Hypothalamus (tissue), 51 donors: ENCODE results near the gene LRRC19.

ENCODE experiments used
- DNase-seq, 51 donors: peaks; one replicate each; lab custom pipeline; 2025; lab: John Stamatoyannopoulos, UW

The LRRC19 gene, protein sequence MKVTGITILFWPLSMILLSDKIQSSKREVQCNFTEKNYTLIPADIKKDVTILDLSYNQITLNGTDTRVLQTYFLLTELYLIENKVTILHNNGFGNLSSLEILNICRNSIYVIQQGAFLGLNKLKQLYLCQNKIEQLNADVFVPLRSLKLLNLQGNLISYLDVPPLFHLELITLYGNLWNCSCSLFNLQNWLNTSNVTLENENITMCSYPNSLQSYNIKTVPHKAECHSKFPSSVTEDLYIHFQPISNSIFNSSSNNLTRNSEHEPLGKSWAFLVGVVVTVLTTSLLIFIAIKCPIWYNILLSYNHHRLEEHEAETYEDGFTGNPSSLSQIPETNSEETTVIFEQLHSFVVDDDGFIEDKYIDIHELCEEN

GRCh38 chr9:27005491-27005890, at the start of gene LRRC19:
TSS of gene LRRC19 (minus strand) at chr9:27005672. CDS start at chr9:26999694, 5,978 bp downstream.
- DNase-seq: no peak

- DNase-seq: no peak
These were observed 49.4 kb upstream of the LRRC19 start for GRCh38 chr9:27054841-27055240.

- no peak for DNase-seq
These were observed 48.7 kb upstream of the LRRC19 start for GRCh38 chr9:27054125-27054524.

DNA sequence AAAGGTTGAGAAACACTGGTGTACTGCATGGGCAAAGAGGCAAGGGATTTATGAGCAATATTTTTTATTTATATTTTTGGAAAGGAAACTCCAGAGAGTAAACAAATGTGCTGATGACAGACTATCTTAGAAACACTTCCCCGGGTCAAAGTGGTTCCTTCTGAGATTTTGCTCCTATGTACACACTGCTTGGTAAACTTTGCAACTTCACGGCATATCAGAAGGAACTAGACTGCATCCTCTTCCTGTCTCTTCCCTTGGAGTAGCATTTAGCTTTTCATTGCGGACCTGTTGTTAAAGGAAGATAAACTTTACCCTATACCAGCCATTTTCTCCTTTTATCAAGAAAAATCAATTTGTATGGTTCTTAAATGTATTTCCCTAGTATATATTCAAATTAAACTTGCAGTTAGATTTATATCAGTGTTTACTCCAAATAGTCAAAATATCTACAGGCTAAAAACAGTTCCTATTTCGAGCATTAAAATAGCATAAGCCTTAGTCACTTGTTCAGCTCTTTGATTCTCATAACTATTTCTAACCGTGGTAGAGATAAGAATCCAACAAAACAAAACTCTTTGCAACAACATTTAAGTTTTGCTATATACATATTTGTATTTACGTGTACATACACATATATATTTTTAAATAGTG, 48.0 kb upstream of the LRRC19 start:
- no peak for DNase-seq

GRCh38 chr9:27047136-27047535, 41.7 kb upstream of the LRRC19 start:
- no peak for DNase-seq

- DNase-seq: no peak
These were observed 37.7 kb upstream of the LRRC19 start for GRCh38 chr9:27043176-27043575.

DNA sequence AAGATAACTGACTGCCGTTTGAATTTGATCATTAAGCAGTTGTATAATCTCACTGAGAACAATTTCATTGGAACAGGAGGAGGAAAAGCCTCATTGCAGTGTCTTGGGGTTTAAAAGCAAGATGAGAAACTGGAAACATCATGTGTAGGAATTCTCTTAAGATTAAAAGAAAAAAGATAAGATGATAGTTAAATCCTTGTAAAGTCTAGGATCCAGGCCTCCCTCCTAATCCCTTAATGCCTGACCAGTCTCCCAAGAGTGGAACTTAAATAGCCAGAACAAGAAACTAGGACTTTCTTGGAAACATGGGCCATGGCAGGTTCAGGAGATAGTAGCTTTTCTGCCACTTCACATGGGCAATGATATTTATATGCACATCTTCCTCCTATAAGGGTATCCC, 37.0 kb upstream of the LRRC19 start:
- no peak for DNase-seq

DNA sequence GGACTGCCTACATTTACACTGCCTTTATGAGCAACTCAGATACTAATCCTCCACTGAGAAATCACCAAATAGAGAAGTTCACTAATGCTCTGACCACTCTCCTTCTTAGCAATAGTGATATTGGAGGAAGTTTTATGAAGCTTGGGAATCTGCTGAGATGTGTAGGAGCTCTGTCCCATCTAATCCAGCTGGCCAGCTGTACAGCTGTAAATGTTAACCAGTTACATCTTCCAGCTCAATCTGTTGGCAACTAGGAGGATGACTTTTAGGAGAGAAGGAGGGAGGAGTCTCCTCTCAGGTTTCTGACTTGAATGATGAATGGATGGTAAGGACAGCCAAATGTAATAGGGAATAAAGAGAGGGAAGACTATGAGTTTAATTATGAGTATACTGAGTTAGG, 36.3 kb upstream of the LRRC19 start:
- no peak for DNase-seq

- no peak for DNase-seq
These were observed 32.0 kb upstream of the LRRC19 start for GRCh38 chr9:27037499-27037898.

GRCh38 chr9:27033815-27034403, 28.4 kb upstream of the LRRC19 start:
- DNase-seq: peak in 30 of 51 donors; percentile 0 to 58 (median 6)

- no peak for DNase-seq
These were observed 23.7 kb upstream of the LRRC19 start for GRCh38 chr9:27029186-27029585.

GRCh38 chr9:27022920-27023319, 17.4 kb upstream of the LRRC19 start:
- no peak for DNase-seq

GRCh38 chr9:27019589-27019988, 14.1 kb upstream of the LRRC19 start:
- no peak for DNase-seq

DNA sequence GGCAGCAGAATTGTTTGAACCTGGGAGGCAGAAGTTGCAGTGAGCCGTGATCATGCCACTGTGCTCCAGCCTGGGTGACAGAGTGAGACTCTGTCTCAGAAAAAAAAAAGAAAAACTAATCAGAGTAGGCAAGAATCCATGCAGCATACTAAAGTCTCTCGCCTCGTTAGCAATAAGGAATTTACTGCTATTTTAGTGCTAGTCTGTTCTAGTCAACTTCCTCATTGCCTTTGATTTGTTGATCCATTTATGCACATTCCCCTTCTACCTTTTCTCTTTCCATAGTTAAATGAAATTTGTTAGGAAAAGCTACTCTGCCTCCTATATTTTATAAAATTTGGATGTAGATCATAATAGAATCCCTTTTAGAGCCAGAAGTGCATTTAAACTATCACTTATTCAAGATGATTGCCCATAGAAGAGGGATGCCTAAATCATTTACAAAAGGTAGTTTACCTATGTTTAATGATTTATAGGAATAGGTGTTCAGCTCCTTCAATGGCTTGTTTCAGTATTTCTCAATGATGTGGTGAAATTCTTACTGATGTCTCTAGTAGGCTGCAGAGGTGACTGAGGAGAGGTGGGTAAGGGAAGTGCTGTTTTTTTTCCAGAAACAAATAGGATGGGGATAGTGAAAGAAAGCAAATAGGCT, 1.9 kb downstream of the LRRC19 start:
- no peak for DNase-seq

DNA sequence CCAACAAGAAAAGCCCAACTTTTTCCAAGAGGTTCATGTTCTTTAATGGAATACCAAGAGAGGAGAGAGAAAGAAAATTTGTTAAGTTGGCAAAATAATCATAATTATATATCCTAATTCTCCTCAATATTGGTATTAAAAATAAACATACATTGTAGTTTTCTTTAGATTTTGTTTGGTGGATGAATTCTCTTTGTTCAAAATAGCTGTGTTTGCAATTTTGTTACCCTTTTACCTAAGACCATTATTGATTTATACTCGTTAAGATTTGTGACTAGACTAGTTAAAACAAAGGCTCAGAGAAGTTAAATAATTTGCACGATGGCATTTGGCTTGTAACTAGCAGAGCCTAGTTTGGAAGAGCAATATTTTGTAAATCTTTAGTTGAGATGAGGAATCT, 9.7 kb downstream of the LRRC19 start:
- DNase-seq: no peak

GRCh38 chr9:26983340-26983739, 22.1 kb downstream of the LRRC19 start:
- DNase-seq: no peak

- DNase-seq: peak in 2 of 51 donors; percentile 0 to 1
These were observed 29.5 kb downstream of the LRRC19 start for GRCh38 chr9:26975728-26976707.

- DNase-seq: no peak
These were observed 30.5 kb downstream of the LRRC19 start for GRCh38 chr9:26974927-26975326.

GRCh38 chr9:26973989-26974388, 31.5 kb downstream of the LRRC19 start:
- no peak for DNase-seq

DNA sequence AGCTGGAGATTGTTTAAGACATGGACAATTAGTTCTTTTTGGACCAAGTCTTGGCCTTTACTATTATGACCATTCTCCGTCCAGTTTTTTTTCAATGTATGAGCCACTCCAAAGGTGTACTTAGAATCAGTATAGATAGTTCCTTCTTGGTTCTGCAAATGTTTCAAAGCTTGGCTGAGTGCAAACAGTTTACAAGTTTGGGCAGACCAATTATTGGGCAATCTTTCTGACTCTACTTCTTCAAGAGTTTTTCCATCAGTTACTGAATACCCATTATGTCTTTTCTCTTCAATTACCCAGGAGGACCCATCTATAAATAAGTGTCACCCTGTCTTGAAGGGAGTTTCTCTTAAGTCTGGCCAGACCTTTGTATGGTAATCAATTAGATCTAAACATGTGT, 33.8 kb downstream of the LRRC19 start:
- DNase-seq: no peak
